Gastroesophageal sphincter (tissue), 3 donors: Measurements from ENCODE around the gene DNASE1.

Experiments used
- CTCF ChIP-seq, 4 experiments: fragments of 200-600 bp in 2 of 4; fragments of 450-650 bp in 2 of 4; sonication (generic) in 1 of 4; IDR thresholded peaks; one replicate each; pipeline ENCODE4 v1.5.1; 2017 to 2019; ENCODE audit warnings: antibody characterized with exemption in 4 of 4, mild to moderate bottlenecking in 2 of 4, moderate library complexity in 2 of 4
- EP300 ChIP-seq: sonication (generic); formaldehyde crosslinking; IDR thresholded peaks from one replicate; pipeline ENCODE4 v1.6.1; 2017; ENCODE audit warnings: antibody characterized with exemption, mild to moderate bottlenecking
- POLR2A ChIP-seq, 2 donors: fragments of 450-650 bp; IDR thresholded peaks; one replicate each; pipeline ENCODE4 v1.6.1; 2017; ENCODE audit warnings: antibody characterized with exemption in 2 of 2, mild to moderate bottlenecking in 2 of 2, moderate library complexity in 1 of 2
- POLR2AphosphoS5 ChIP-seq: sonication (generic); formaldehyde crosslinking; IDR thresholded peaks from one replicate; pipeline ENCODE4 v1.6.1; 2017; ENCODE audit warnings: antibody characterized with exemption

DNA sequence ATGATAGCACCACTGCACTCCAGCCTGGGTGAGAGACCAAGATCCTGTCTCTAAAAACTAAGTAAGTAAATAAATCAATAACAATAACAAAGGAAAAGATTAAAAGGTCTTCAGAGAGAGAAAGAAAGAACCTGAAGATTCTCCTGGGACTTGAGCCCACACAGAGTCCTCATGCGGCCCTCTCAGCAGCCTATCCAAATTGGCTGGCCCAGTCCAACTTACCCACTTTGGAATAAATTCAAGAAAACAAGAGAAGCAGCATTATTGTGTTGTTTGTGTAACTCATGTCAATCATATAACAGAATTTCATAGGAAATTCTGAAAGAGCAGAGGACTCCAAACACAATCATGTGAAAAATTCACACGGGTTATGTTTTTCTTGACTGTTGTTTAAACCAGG is 46.9 kb upstream of the DNASE1 start:
- TF ChIP-seq CTCF (IDR thresholded peaks at IDR 0.05) (no peak), POLR2A (IDR thresholded peaks at IDR 0.05) (no peak), POLR2AphosphoS5 (no peak), EP300 (no peak)
